Thymus (tissue), 11 donors: Measurements from ENCODE around the gene SEMA3B. TPM values are rescaled to one million over a fixed set of nuclear protein-coding genes. Genes with fewer than 3 reads are reported as not detected.
"Not testable (repeated sequence)": the region's sequence is repeated elsewhere in the genome, so short reads cannot be mapped to it uniquely, and the experiment has no call there.

ENCODE experiments used
- DNase-seq, 9 donors: peaks; one replicate each; pipeline ENCODE4 v3.0.0-alpha.2; 2013; ENCODE audit warnings: low spot score in 9 of 9, low read depth in 6 of 9, missing footprints in 1 of 9
- H3K27ac ChIP-seq, 2 donors: one replicate each; pipeline ENCODE4 v1.5.1; 2013; ENCODE audit warnings: control low read depth in 1 of 2, low read depth in 1 of 2, low read length in 1 of 2, mild to moderate bottlenecking in 1 of 2, moderate library complexity in 1 of 2
- H3K27me3 ChIP-seq, 2 donors: one replicate each; pipeline ENCODE4 v1.5.1; 2013; ENCODE audit warnings: low read length in 1 of 2; ENCODE audit not compliant: control insufficient read depth in 2 of 2, insufficient read depth in 1 of 2
- H3K36me3 ChIP-seq, 2 donors: one replicate each; pipeline ENCODE4 v1.5.1; 2013; ENCODE audit warnings: low read length in 1 of 2, mild to moderate bottlenecking in 1 of 2, moderate library complexity in 1 of 2; ENCODE audit not compliant: control insufficient read depth in 2 of 2, insufficient read depth in 2 of 2
- H3K4me1 ChIP-seq, 2 donors: one replicate each; pipeline ENCODE4 v1.5.1; 2013; ENCODE audit warnings: low read length in 2 of 2; ENCODE audit not compliant: control insufficient read depth in 2 of 2, insufficient read depth in 2 of 2
- H3K4me3 ChIP-seq, 2 donors: one replicate each; pipeline ENCODE4 v1.5.1; 2013; ENCODE audit warnings: low read length in 2 of 2, control low read depth in 1 of 2, mild to moderate bottlenecking in 1 of 2
- H3K9me3 ChIP-seq, 2 donors: one replicate each; pipeline ENCODE4 v1.5.1; 2013; ENCODE audit warnings: low read length in 1 of 2, mild to moderate bottlenecking in 1 of 2; ENCODE audit not compliant: control insufficient read depth in 2 of 2, insufficient read depth in 1 of 2
- WGBS: extraction: QIAGEN DNeasy Blood & Tissue Kit; methylation state at CpG from one replicate; pipeline ENCODE4 v1.1.7; 2013; 5-methylcytosine and 5-hydroxymethylcytosine counted together
- polyA plus RNA-seq: library from polyadenylated mRNA; stranded (reverse); fragments of 200-250 nt; gene quantifications from one replicate; pipeline ENCODE4 v1.2.3, GENCODE V29; 2013
- total RNA-seq: library from RNA; stranded (reverse); fragments of 120-200 nt; gene quantifications from one replicate; pipeline ENCODE4 v1.2.4, GENCODE V29; 2013
- donor health status: healthy.

Gene SEMA3B
- total and polyA plus RNA-seq, 2 donors = 0.66 to 4.8 TPM

DNA sequence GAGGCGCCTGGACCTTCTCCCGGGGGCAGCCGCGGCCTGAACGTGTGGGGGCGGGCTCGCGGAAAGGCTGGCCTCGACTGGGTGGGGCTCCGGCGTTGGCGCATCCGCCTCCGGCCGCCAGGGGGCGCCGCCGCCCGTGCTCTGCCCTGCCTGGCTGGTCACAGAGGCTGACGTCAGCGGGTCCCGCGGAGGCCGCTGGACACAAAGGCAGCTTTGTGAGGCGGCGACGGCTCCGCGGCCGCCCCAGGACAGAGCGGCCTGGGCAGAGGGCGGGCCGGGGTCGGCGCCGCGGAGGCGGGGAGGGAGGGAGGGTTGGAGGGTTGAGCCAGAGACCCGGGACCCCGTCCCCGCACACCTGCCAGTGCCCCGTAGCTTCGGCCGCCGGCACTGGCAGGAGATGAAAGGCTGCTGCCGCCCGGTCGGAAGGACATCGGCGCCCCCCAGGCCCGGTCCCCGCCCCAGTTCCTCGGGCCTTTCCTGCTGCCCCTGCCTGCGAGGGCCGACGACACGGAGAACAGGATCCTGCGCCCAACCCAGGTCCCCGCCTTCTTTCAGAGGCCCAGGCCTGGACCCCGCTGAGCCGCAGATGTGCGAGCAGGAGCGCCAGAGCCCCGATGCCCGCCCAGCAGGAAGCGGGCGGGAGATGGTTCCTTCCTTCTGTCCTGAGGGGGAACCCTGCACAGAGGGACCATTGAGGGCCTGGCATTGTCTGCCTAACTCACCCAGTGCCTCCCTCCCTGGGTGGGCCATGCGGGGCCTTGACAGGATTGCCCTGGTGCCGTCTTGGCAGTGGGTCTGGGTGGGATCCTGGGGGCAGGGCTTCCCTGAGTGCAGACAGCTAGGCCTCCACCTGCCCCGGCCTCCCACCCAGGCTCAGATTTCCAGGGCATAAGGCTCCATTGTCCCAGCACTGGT, 8.7 kb upstream of the SEMA3B start:
- H3K36me3 ChIP-seq = peaks cover 32 to 36% of the 10 kb centered on the region in 2 donors
- no peaks in the 10 kb centered on the region for H3K9me3 ChIP-seq
- H3K27me3 ChIP-seq = peaks cover 0 to 10% of the 10 kb centered on the region in 2 donors
- 3% methylated on average over 70 of the region's 70 CpGs for WGBS
- H3K27ac ChIP-seq = peak overlapping the region; percentile 70 to 77
- H3K4me3 ChIP-seq = peak overlapping the region; percentile 44 to 54
- peak in 8 of 9 donors; percentile 57 to 88 (median 80) for DNase-seq
- peaks cover 3 to 28% of the 10 kb centered on the region in 2 donors for H3K4me1 ChIP-seq

DNA sequence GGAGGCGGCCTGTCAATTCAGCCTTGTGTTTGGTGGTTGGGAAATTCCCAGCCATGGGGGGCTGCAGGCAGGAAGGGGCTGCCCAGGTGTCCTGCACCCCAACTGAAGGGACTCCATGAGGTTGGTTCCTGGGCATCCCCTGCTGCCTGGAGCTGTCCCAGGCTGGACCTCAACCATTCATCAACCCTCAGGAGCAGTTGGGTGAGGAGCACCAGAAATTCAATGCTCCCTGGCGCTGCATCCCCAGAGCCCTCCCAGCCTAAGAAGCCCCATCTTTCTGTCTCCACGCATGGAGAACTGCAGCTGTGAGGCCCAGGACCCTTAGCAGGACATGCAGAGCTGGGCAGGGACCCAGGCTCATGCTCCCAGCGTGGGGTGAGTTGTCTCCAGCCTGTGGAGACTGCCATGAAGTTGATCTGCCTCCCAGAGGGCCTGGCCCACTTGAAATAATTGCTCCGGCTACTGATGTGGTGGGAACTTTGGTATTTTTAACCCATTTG, 8.0 kb upstream of the SEMA3B start:
- Histone ChIP-seq H3K4me3 (no peak overlapping the region), H3K27me3 (peaks cover 0 to 17% of the 10 kb centered on the region in 2 donors), H3K36me3 (peaks cover 25 to 32% of the 10 kb centered on the region in 2 donors), H3K9me3 (no peaks in the 10 kb centered on the region), H3K27ac (no peak overlapping the region), H3K4me1 (peaks cover 3 to 30% of the 10 kb centered on the region in 2 donors)
- no peak for DNase-seq
- WGBS = 97% methylated on average over 5 of the region's 5 CpGs

DNA sequence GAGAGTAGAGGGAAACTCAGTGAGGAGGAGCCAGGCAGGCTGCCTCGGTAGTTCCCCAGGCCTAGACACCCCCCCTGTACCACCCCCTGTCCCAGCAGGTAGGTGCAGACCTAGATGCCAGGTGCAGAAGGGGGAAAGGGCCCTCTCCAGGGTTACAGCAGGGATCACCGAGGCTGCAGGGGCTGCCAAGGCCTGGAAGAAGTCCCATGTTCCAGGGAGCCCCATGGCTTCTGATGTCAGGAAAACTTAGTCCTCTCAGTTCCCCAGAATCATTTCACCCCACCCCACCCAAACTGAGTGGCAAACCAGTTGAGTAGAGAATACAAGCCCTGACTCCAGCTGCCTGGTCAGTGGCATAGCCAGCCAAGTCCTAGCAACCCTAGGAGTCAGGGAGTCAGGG, 7.4 kb upstream of the SEMA3B start:
- H3K27ac ChIP-seq = no peak overlapping the region
- H3K36me3 ChIP-seq = peaks cover 20 to 27% of the 10 kb centered on the region in 2 donors
- no peak for DNase-seq
- H3K9me3 ChIP-seq = no peaks in the 10 kb centered on the region
- peaks cover 3 to 30% of the 10 kb centered on the region in 2 donors for H3K4me1 ChIP-seq
- no peak overlapping the region for H3K4me3 ChIP-seq
- H3K27me3 ChIP-seq = peaks cover 0 to 23% of the 10 kb centered on the region in 2 donors
- WGBS = 97% methylated on average over 2 of the region's 2 CpGs

DNA sequence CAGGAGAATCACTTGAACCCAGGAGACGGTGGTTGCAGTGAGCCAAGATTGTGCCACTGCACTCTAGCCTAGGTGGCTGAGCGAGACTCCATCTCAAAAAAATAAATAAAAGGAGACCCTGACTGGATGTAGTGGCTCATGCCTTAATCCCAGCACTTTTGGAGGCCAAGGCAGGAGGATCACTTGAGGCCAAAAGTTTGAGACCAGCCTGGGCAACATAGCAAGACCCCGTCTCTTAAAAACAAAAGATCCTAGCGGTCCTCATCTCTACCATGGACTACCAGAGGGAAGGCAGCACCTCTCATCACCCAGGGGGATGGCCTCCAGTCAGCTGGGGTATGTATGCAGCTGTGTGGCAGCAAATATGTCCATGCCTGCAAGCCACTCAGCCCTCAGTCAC, 6.7 kb upstream of the SEMA3B start:
- not testable (repeated sequence) for DNase-seq, H3K27ac ChIP-seq, H3K4me3 ChIP-seq, H3K9me3 ChIP-seq
- WGBS = 98% methylated on average over 4 of the region's 4 CpGs
- peaks cover 3 to 30% of the 10 kb centered on the region in 2 donors for H3K4me1 ChIP-seq
- H3K27me3 ChIP-seq = peaks cover 3 to 30% of the 10 kb centered on the region in 2 donors
- H3K36me3 ChIP-seq = peaks cover 13 to 20% of the 10 kb centered on the region in 2 donors

DNA sequence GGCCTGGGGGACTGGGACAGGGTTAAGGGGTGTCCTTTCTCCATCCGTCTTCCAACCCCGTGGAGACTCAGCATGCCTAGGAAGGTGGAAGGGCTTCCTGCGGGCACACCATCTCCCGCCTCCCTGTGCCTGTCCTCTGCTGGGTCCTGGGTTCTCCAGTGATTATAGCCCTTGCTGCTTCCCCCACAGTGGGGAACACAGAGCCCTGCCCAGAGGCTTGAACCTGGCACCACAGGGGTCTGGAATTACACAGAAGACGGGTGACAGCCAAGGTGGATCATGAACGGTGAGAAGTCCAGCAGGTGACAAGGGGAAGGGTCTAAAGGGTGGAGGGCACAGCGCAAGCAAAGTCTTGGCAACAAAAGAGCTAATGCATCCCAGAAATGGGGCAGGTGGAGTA, 6.2 kb upstream of the SEMA3B start:
- H3K27me3 ChIP-seq = peaks cover 7 to 35% of the 10 kb centered on the region in 2 donors
- H3K36me3 ChIP-seq = peaks cover 7 to 15% of the 10 kb centered on the region in 2 donors
- H3K9me3 ChIP-seq = no peaks in the 10 kb centered on the region
- WGBS = 96% methylated on average over 7 of the region's 7 CpGs
- H3K4me1 ChIP-seq = peaks cover 3 to 30% of the 10 kb centered on the region in 2 donors
- H3K27ac ChIP-seq = no peak overlapping the region
- H3K4me3 ChIP-seq = no peak overlapping the region
- no peak for DNase-seq

DNA sequence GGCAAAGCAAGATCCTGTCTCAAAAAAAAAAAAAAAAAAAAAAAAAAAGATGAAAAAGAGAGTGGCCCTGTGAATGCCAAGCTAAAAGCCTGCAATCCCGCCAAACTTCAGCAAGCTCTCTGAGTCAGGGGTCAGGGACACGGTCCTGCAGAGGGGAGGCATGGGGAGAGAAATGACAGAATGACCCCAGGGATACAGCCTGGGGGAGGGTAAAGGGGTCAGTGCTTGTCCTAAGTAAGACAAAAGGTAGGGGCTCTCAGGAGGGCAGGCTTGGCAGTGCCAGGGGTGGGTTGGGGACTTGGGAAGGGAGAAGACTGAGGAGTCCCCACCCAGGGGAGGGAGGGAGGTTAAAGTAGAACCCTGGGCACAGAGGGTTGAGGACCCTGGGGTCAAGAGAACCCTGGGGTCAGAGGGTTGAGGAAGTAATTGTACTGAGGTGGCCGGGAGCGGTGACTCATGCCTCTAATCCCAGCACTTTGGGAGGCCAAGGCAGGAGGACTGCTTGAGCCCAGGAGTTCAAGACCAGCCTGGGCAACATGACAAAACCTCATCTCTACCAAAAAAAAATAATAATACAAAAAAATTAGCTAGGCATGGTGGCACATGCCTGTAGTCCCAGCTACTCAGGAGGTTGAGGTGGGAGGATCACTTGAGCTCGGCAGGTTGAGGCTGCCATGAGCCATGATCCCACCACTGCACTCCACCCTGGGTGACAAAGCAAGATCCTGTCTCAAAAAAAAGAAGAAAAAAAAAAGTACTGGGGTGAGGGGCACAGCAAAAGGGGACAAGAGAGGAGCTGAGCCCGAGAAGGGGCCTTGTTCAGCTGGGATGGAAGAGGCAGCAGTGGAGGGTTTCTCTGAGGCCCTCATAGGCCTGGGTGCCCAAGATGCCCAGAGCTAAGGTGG, 5.2 kb upstream of the SEMA3B start:
- 94% methylated on average over 6 of the region's 6 CpGs for WGBS
- Histone ChIP-seq H3K4me3 (no peak overlapping the region), H3K27ac (no peak overlapping the region), H3K27me3 (peaks cover 7 to 45% of the 10 kb centered on the region in 2 donors), H3K9me3 (no peaks in the 10 kb centered on the region), H3K4me1 (peaks cover 3 to 23% of the 10 kb centered on the region in 2 donors), H3K36me3 (peaks cover 0 to 5% of the 10 kb centered on the region in 2 donors)
- DNase-seq = no peak

DNA sequence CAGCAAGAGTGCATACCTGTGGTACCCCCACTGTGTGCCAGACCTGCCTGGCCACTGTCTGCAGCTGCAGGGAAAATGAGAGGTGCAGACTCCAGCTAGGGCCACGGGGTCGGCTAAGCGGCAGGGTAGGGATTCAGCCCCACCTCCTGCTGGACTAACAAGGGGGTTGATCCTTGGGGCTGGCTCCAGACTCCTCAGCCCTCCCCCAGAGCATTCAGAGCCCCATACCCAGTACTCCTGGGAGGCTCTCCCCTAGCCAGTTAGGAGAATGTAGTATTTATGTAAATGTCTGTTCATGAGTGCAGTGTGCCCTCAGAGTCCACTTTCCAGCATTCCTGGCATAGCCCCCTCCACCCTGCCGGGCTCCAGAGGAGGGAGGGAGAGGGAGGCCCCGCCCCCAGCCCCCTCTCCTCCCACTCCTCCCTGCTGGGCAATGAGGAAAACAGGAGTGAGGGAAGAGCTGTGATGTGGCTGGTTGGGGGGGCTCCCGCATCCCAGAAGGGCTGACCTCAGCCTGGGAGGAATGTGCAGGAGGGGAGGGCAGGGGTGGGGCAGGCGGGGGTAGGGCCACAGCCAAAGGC, 4.5 kb upstream of the SEMA3B start:
- DNase-seq = no peak
- WGBS = 78% methylated on average over 7 of the region's 7 CpGs
- H3K9me3 ChIP-seq = no peaks in the 10 kb centered on the region
- H3K4me3 ChIP-seq = no peak overlapping the region
- H3K27ac ChIP-seq = no peak overlapping the region
- H3K4me1 ChIP-seq = peaks cover 3 to 20% of the 10 kb centered on the region in 2 donors
- peaks cover 0 to 2% of the 10 kb centered on the region in 2 donors for H3K36me3 ChIP-seq
- H3K27me3 ChIP-seq = peaks cover 8 to 52% of the 10 kb centered on the region in 2 donors

DNA sequence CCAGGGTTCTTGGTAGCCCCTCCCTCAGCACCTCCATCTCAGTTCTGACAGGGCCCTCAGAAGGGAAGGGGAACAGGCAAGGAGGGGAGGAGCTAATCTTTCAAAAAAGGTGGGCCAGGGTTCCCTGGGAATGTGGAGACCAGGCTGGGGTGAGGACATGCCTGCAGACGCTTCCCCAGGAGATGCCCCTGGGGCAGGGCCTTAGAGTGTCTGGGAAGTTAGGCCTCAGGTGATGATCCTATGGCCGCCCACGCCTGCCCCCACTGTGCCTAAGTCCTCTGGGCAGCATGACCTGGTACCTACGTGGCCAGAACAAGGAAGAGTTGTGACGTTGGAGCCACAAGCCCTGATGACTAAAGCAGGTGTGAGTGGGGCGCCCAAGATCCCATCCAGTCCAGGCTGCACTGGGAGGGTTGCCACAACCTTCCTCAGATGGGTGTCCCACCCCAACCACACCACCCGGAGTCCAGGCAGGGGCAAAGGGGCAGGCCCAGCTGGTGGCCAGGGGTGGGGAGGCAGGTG, 3.9 kb upstream of the SEMA3B start:
- peaks cover 3 to 15% of the 10 kb centered on the region in 2 donors for H3K4me1 ChIP-seq
- 92% methylated on average over 7 of the region's 7 CpGs for WGBS
- H3K27me3 ChIP-seq = peaks cover 9 to 58% of the 10 kb centered on the region in 2 donors
- H3K27ac ChIP-seq = no peak overlapping the region
- no peaks in the 10 kb centered on the region for H3K9me3 ChIP-seq
- DNase-seq = no peak
- no peak overlapping the region for H3K4me3 ChIP-seq
- no peaks in the 10 kb centered on the region for H3K36me3 ChIP-seq
